IPS-11a (cell line): ENCODE results near the gene PRDM2.
"Not testable (repeated sequence)": the region's sequence is repeated elsewhere in the genome, so short reads cannot be mapped to it uniquely, and the experiment has no call there.

Experiments used
- H3K4me3 ChIP-seq: one replicate; pipeline ENCODE4 v1.5.1; 2013; ENCODE audit warnings: low read depth, low read length, control low read depth

The PRDM2 gene

GRCh38 chr1:13699936-13700520 lies at the start of gene PRDM2:
PRDM2 (plus strand) TSS chr1:13700188; CDS start chr1:13715606, 15,418 bp downstream.
- peak within 1 kb of the TSS; percentile 47 for H3K4me3 ChIP-seq

GRCh38 chr1:13651279-13651678 lies 48.7 kb upstream of the PRDM2 start:
- no peak overlapping the region for H3K4me3 ChIP-seq

- H3K4me3 ChIP-seq = no peak overlapping the region
These were observed 47.8 kb upstream of the PRDM2 start for GRCh38 chr1:13652238-13652637.

- H3K4me3 ChIP-seq = no peak overlapping the region
These were observed 38.4 kb upstream of the PRDM2 start for GRCh38 chr1:13661539-13661938.

- H3K4me3 ChIP-seq = no peak overlapping the region
These were observed 37.5 kb upstream of the PRDM2 start for GRCh38 chr1:13662493-13662892.

GRCh38 chr1:13663969-13664368 lies 36.0 kb upstream of the PRDM2 start:
- H3K4me3 ChIP-seq = no peak overlapping the region

GRCh38 chr1:13664451-13664850 lies 35.5 kb upstream of the PRDM2 start:
- no peak overlapping the region for H3K4me3 ChIP-seq

GRCh38 chr1:13666317-13666716 lies 33.7 kb upstream of the PRDM2 start:
- no peak overlapping the region for H3K4me3 ChIP-seq

GRCh38 chr1:13667691-13668090 lies 32.3 kb upstream of the PRDM2 start:
- H3K4me3 ChIP-seq = no peak overlapping the region

- no peak overlapping the region for H3K4me3 ChIP-seq
These were observed 25.6 kb upstream of the PRDM2 start for GRCh38 chr1:13674377-13674776.

- no peak overlapping the region for H3K4me3 ChIP-seq
These were observed 24.8 kb upstream of the PRDM2 start for GRCh38 chr1:13675151-13675651.

GRCh38 chr1:13677896-13678295 lies 22.1 kb upstream of the PRDM2 start:
- no peak overlapping the region for H3K4me3 ChIP-seq

GRCh38 chr1:13679651-13680050 lies 20.3 kb upstream of the PRDM2 start:
- no peak overlapping the region for H3K4me3 ChIP-seq

GRCh38 chr1:13680609-13681008 lies 19.4 kb upstream of the PRDM2 start:
- not testable (repeated sequence) for H3K4me3 ChIP-seq

- no peak overlapping the region for H3K4me3 ChIP-seq
These were observed 18.1 kb upstream of the PRDM2 start for GRCh38 chr1:13681921-13682320.

GRCh38 chr1:13682444-13682843 lies 17.5 kb upstream of the PRDM2 start:
- H3K4me3 ChIP-seq = no peak overlapping the region

GRCh38 chr1:13683206-13683605 lies 16.8 kb upstream of the PRDM2 start:
- H3K4me3 ChIP-seq = no peak overlapping the region

- H3K4me3 ChIP-seq = no peak overlapping the region
These were observed 12.8 kb upstream of the PRDM2 start for GRCh38 chr1:13687151-13687715.

- not testable (repeated sequence) for H3K4me3 ChIP-seq
These were observed 6.9 kb upstream of the PRDM2 start for GRCh38 chr1:13693094-13693493.

- H3K4me3 ChIP-seq = no peak overlapping the region
These were observed 4.9 kb upstream of the PRDM2 start for GRCh38 chr1:13694886-13695684.

GRCh38 chr1:13697738-13698137 lies 2.2 kb upstream of the PRDM2 start:
- H3K4me3 ChIP-seq = no peak overlapping the region

GRCh38 chr1:13699510-13699909 lies 478 bp upstream of the PRDM2 start:
- H3K4me3 ChIP-seq = peak overlapping the region; percentile 47
